ENCODE results near the gene PDE1C.
"Not testable (repeated sequence)": the region's sequence is repeated elsewhere in the genome, so short reads cannot be mapped to it uniquely, and the experiment has no call there.

Gene PDE1C

GRCh38 chr7:32043688-32044087 is 26.5 kb downstream of the PDE1C start:
- no peak for DNase-seq (ENCODE audit: low read depth)

GRCh38 chr7:32042900-32043299 is 27.3 kb downstream of the PDE1C start:
- DNase-seq (ENCODE audit: low read depth): no peak

- no peak for DNase-seq (ENCODE audit: low read depth)
Observed at GRCh38 chr7:32039000-32039756, 31.0 kb downstream of the PDE1C start.

- DNase-seq (ENCODE audit: low read depth): no peak
Observed at GRCh38 chr7:32037650-32038198, 32.5 kb downstream of the PDE1C start.

- no peak for DNase-seq (ENCODE audit: low read depth)
Observed at GRCh38 chr7:32036557-32036956, 33.6 kb downstream of the PDE1C start.

GRCh38 chr7:32034052-32034451 is 36.2 kb downstream of the PDE1C start:
- no peak for DNase-seq (ENCODE audit: low read depth)

GRCh38 chr7:32033006-32033405 is 37.2 kb downstream of the PDE1C start:
- no peak for DNase-seq (ENCODE audit: low read depth)

GRCh38 chr7:32032211-32032610 is 38.0 kb downstream of the PDE1C start:
- no peak for DNase-seq (ENCODE audit: low read depth)

- no peak for DNase-seq (ENCODE audit: low read depth)
Observed at GRCh38 chr7:32030904-32031692, 39.1 kb downstream of the PDE1C start.

- no peak for DNase-seq (ENCODE audit: low read depth)
Observed at GRCh38 chr7:32026083-32026425, 44.2 kb downstream of the PDE1C start.

- no peak for DNase-seq (ENCODE audit: low read depth)
Observed at GRCh38 chr7:32025381-32026082, 44.7 kb downstream of the PDE1C start.

GRCh38 chr7:32023376-32023775 is 46.8 kb downstream of the PDE1C start:
- no peak for DNase-seq (ENCODE audit: low read depth)

GRCh38 chr7:32022966-32023365 is 47.2 kb downstream of the PDE1C start:
- no peak for DNase-seq (ENCODE audit: low read depth)

GRCh38 chr7:32020551-32021159 is 49.6 kb downstream of the PDE1C start:
- no peak for DNase-seq (ENCODE audit: low read depth)

- DNase-seq (ENCODE audit: low read depth): no peak
Observed at GRCh38 chr7:32018845-32019578, 51.2 kb downstream of the PDE1C start.

GRCh38 chr7:32015133-32015532 is 55.1 kb downstream of the PDE1C start:
- no peak for DNase-seq (ENCODE audit: low read depth)

- not testable (repeated sequence) for DNase-seq (ENCODE audit: low read depth)
Observed at GRCh38 chr7:32013471-32013870, 56.7 kb downstream of the PDE1C start.

GRCh38 chr7:32005577-32005976 is 64.6 kb downstream of the PDE1C start:
- no peak for DNase-seq (ENCODE audit: low read depth)

- DNase-seq (ENCODE audit: low read depth): no peak
Observed at GRCh38 chr7:32001948-32002347, 68.3 kb downstream of the PDE1C start.

GRCh38 chr7:31997423-31997822 is 72.8 kb downstream of the PDE1C start:
- DNase-seq (ENCODE audit: low read depth): no peak

GRCh38 chr7:31995134-31995533 is 75.1 kb downstream of the PDE1C start:
- DNase-seq (ENCODE audit: low read depth): no peak

GRCh38 chr7:31991846-31992245 is 78.4 kb downstream of the PDE1C start:
- DNase-seq (ENCODE audit: low read depth): no peak

All from stimulated activated CD8-positive, alpha-beta memory T cell treated with anti-CD3 and anti-CD28 coated beads, Interleukin-12 subunit alpha, Interleukin-12 subunit beta, amount 100 ng/mL, for 4 hours (primary cell).